Measurements from ENCODE around the gene PI3. TPM values are rescaled to one million over a fixed set of nuclear protein-coding genes. Genes with fewer than 3 reads are reported as not detected.

The PI3 gene
- total and polyA plus RNA-seq, 2 of the 8 experiments (the other 6 are each of a cell fraction or from before 2014, with no cell fraction given), result not detected

DNA sequence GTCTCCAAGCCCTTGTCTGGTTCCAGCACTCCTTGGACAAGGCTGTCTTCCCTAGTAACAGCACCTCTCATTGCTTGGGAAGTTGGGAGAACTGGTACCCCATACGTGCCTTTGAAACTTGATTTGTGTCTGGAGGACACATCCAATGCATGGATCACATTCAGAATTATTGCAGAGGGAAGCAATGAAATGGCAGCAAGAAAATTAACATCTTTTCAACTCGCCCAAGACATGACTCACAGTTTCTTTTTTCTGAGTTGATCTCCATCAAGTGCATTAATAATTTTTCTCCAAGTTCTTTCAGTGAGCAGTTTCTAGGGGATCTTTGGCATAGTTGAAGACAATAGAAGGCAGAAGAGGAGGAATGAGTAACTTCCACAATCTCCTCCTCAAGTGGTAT is 22.3 kb upstream of the PI3 start:
- FAIRE-seq (no peak), DNase-seq (ENCODE audit: low read depth in 1 of 2, low spot score in 2 of 2) (no peak)
- H3K23me2 ChIP-seq (ENCODE audit: low read depth, low read length), result no peaks in the 10 kb centered on the region
- H4K8ac ChIP-seq (ENCODE audit: extremely low read depth, insufficient read depth, low read length), result no peak overlapping the region
- ChIA-PET CTCF (ENCODE audit: partially characterized antibody) (interaction anchor here (1.8 to 2.5 kb wide), 2 partner anchors 10 to 14 kb away, joined by 5 to 17 read pairs; no protein-coding TSS in a partner anchor), POLR2A (ENCODE audit: partially characterized antibody) (no interaction called here)
- H3K23ac ChIP-seq (ENCODE audit: insufficient read length), result no peak overlapping the region
- no peaks in the 10 kb centered on the region for H3K79me1 ChIP-seq (ENCODE audit: low read depth, low read length)
- no peak overlapping the region for H2BK15ac ChIP-seq (ENCODE audit: low read length)
- H3K4ac ChIP-seq (replicated peaks; ENCODE audit: insufficient read length, low read depth, low read length), result no peak overlapping the region
- no peak overlapping the region for H2AFZ ChIP-seq (ENCODE audit: low read length)
- no peak overlapping the region for H3K18ac ChIP-seq (ENCODE audit: extremely low read depth, low read length)
- H3K27ac ChIP-seq (ENCODE audit: low read depth, low read length), result no peak overlapping the region
- H3K56ac ChIP-seq (replicated peaks; ENCODE audit: insufficient read length, low read depth, low read length), result no peak overlapping the region
- H4K20me1 ChIP-seq (replicated peaks in 1 of 2; ENCODE audit: control insufficient read depth in 1 of 2, insufficient read depth in 2 of 2, low read length in 2 of 2), result no peaks in the 10 kb centered on the region
- H2AK5ac ChIP-seq (ENCODE audit: low read depth, low read length), result no peak overlapping the region
- no peak overlapping the region for H4K91ac ChIP-seq (replicated peaks; ENCODE audit: insufficient read length, low read length)
- H3K4me2 ChIP-seq (ENCODE audit: insufficient read depth in 1 of 2, low read depth in 2 of 2, low read length in 2 of 2), result no peak overlapping the region
- H4K5ac ChIP-seq (ENCODE audit: insufficient read length, low read depth, low read length), result no peak overlapping the region
- H2BK12ac ChIP-seq (ENCODE audit: low read depth, low read length), result no peak overlapping the region
- no peak overlapping the region for H2BK5ac ChIP-seq (ENCODE audit: low read depth, low read length)
- H3K36me3 ChIP-seq (ENCODE audit: control insufficient read depth in 2 of 4, insufficient read depth in 4 of 4, low read length in 3 of 4), result no peaks in the 10 kb centered on the region
- H3K79me2 ChIP-seq (ENCODE audit: control insufficient read depth in 1 of 2, insufficient read depth in 2 of 2, low read length in 2 of 2), result no peaks in the 10 kb centered on the region
- no peak overlapping the region for H3K4me3 ChIP-seq (ENCODE audit: extremely low read depth in 1 of 4, insufficient read depth in 2 of 4, low read depth in 3 of 4, low read length in 4 of 4)
- 88% methylated on average over 2 of the region's 2 CpGs; no CpG with 5 or more reads in 1 of the 2 experiments for WGBS, 2 experiments (ENCODE audit: extremely low coverage in 1 of 2, insufficient coverage in 1 of 2, insufficient read length in 1 of 2, insufficient replicate concordance in 2 of 2, low coverage in 1 of 2, low lambda C conversion rate in 2 of 2, missing lambda C conversion rate in 1 of 2)
- no peak overlapping the region for H3K14ac ChIP-seq (ENCODE audit: insufficient read length)
- no peak overlapping the region for H3K9ac ChIP-seq (replicated peaks in 1 of 4; ENCODE audit: extremely low read depth in 1 of 4, low read depth in 3 of 4, low read length in 3 of 4)
- no peak overlapping the region for H2BK20ac ChIP-seq (ENCODE audit: low read length)
- H3K27me3 ChIP-seq (replicated peaks in 1 of 4; ENCODE audit: control insufficient read depth in 3 of 4, extremely low read depth in 1 of 4, insufficient read depth in 3 of 4, low read length in 3 of 4), result no peaks in the 10 kb centered on the region
- H2BK120ac ChIP-seq (replicated peaks; ENCODE audit: low read depth, low read length), result no peak overlapping the region
- H3K4me1 ChIP-seq (replicated peaks in 1 of 4; ENCODE audit: control insufficient read depth in 3 of 4, insufficient read depth in 4 of 4, low read length in 3 of 4), result no peaks in the 10 kb centered on the region
- no peaks in the 10 kb centered on the region for H3K9me3 ChIP-seq (ENCODE audit: insufficient read depth in 2 of 2, low read depth in 1 of 2, low read length in 1 of 2)
- TF ChIP-seq BACH1 (IDR thresholded peaks at IDR 0.05; ENCODE audit: low read length), result no peak
- TF ChIP-seq TEAD4 (IDR thresholded peaks at IDR 0.05; ENCODE audit: low read depth, low read length), result no peak
- TF ChIP-seq MAX (IDR thresholded peaks at IDR 0.05), result no peak
- no peak for TF ChIP-seq ASH2L (IDR thresholded peaks at IDR 0.05; ENCODE audit: low read length)
- TF ChIP-seq CHD1 (IDR thresholded peaks at IDR 0.05; ENCODE audit: low read depth, low read length), result no peak
- TF ChIP-seq BRCA1 (IDR thresholded peaks at IDR 0.05; ENCODE audit: low read depth, low read length), result no peak
- TF ChIP-seq TCF12 (IDR thresholded peaks at IDR 0.05; ENCODE audit: low read depth, low read length), result no peak
- no peak for TF ChIP-seq FOSL1 (IDR thresholded peaks at IDR 0.05; ENCODE audit: insufficient read depth, low read depth, low read length)
- TF ChIP-seq SUZ12 (IDR thresholded peaks at IDR 0.05; ENCODE audit: low read length), result no peak
- no peak for TF ChIP-seq CEBPB (IDR thresholded peaks at IDR 0.05; ENCODE audit: low read depth, low read length)
- no peak for TF ChIP-seq SP1 (IDR thresholded peaks at IDR 0.05; ENCODE audit: low read depth, low read length)
- no peak for TF ChIP-seq CTBP2 (IDR thresholded peaks at IDR 0.05; ENCODE audit: borderline replicate concordance, insufficient read depth, insufficient read length, low read length)
- TF ChIP-seq CBX5 (IDR thresholded peaks at IDR 0.05; ENCODE audit: low read depth, low read length), result no peak
- TF ChIP-seq, protein P1, sequence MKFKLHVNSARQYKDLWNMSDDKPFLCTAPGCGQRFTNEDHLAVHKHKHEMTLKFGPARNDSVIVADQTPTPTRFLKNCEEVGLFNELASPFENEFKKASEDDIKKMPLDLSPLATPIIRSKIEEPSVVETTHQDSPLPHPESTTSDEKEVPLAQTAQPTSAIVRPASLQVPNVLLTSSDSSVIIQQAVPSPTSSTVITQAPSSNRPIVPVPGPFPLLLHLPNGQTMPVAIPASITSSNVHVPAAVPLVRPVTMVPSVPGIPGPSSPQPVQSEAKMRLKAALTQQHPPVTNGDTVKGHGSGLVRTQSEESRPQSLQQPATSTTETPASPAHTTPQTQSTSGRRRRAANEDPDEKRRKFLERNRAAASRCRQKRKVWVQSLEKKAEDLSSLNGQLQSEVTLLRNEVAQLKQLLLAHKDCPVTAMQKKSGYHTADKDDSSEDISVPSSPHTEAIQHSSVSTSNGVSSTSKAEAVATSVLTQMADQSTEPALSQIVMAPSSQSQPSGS (IDR thresholded peaks at IDR 0.05; ENCODE audit: low read length), result no peak
